Suprapubic skin (tissue), 4 donors: Measurements from ENCODE around the gene SLC5A3. TPM values are rescaled to one million over a fixed set of nuclear protein-coding genes. Genes with fewer than 3 reads are reported as not detected.

Source experiments
- DNase-seq, 2 donors: peaks; one replicate each; pipeline ENCODE4 v3.0.0-alpha.2; 2019; ENCODE audit warnings: low spot score in 2 of 2
- H3K27ac ChIP-seq: fragments of 200-600 bp; sonication (generic); one replicate; pipeline ENCODE4 v1.5.1; 2019
- H3K27me3 ChIP-seq: fragments of 200-600 bp; sonication (generic); one replicate; pipeline ENCODE4 v1.5.1; 2019
- H3K36me3 ChIP-seq: fragments of 200-600 bp; sonication (generic); one replicate; pipeline ENCODE4 v1.5.1; 2019
- H3K4me1 ChIP-seq: fragments of 200-600 bp; sonication (generic); one replicate; pipeline ENCODE4 v1.5.1; 2019
- H3K4me3 ChIP-seq: fragments of 200-600 bp; sonication (generic); one replicate; pipeline ENCODE4 v1.5.1; 2019; ENCODE audit warnings: mild to moderate bottlenecking
- H3K9me3 ChIP-seq: fragments of 200-600 bp; sonication (generic); one replicate; pipeline ENCODE4 v1.5.1; 2019
- CTCF ChIP-seq, 2 donors: fragments of 200-600 bp in 1 of 2; fragments of 450-650 bp in 1 of 2; sonication (generic) in 1 of 2; IDR thresholded peaks; one replicate each; pipeline ENCODE4 v1.5.1; 2016 to 2019; ENCODE audit warnings: antibody characterized with exemption in 2 of 2, mild to moderate bottlenecking in 1 of 2, moderate library complexity in 1 of 2
- EP300 ChIP-seq: sonication (generic); formaldehyde crosslinking; IDR thresholded peaks from one replicate; pipeline ENCODE4 v1.6.1; 2017; ENCODE audit warnings: antibody characterized with exemption
- POLR2A ChIP-seq, 2 donors: fragments of 450-650 bp; IDR thresholded peaks; one replicate each; pipeline ENCODE4 v1.6.1; 2017; ENCODE audit warnings: antibody characterized with exemption in 2 of 2, mild to moderate bottlenecking in 2 of 2, moderate library complexity in 2 of 2
- POLR2AphosphoS5 ChIP-seq, 3 donors: sonication (generic); formaldehyde crosslinking; IDR thresholded peaks; one replicate each; pipeline ENCODE4 v1.6.1; 2017; ENCODE audit warnings: antibody characterized with exemption in 3 of 3
- WGBS: methylation state at CpG from one replicate; pipeline ENCODE4 v1.1.5; 2018; 5-methylcytosine and 5-hydroxymethylcytosine counted together
- total RNA-seq, 4 donors: library from RNA; depleted of rRNA; stranded (reverse); fragments of >200 nt; gene quantifications; one replicate each; pipeline ENCODE4 v1.1.0, GENCODE V29; 2016

Gene SLC5A3
- total RNA-seq, 4 donors from 2014 or later: 35.8 to 58.1 (median 48.5) TPM

GRCh38 chr21:34085129-34085528, 11.8 kb downstream of the SLC5A3 start:
- WGBS: 84% methylated on average over 2 of the region's 2 CpGs
- H3K36me3 ChIP-seq: no peaks in the 10 kb centered on the region
- TF ChIP-seq POLR2AphosphoS5 (IDR thresholded peaks at IDR 0.05) (no peak), POLR2A (IDR thresholded peaks at IDR 0.05) (no peak), EP300 (no peak), CTCF (IDR thresholded peaks at IDR 0.05) (no peak)
- no peaks in the 10 kb centered on the region for H3K9me3 ChIP-seq
- no peak overlapping the region for H3K4me3 ChIP-seq
- no peak overlapping the region for H3K27ac ChIP-seq
- no peaks in the 10 kb centered on the region for H3K27me3 ChIP-seq
- H3K4me1 ChIP-seq: peaks cover 13% of the 10 kb centered on the region
- DNase-seq: no peak

GRCh38 chr21:34086887-34087306, 13.5 kb downstream of the SLC5A3 start:
- Histone ChIP-seq H3K4me3 (no peak overlapping the region), H3K27ac (no peak overlapping the region), H3K36me3 (no peaks in the 10 kb centered on the region), H3K9me3 (no peaks in the 10 kb centered on the region), H3K4me1 (peaks cover 11% of the 10 kb centered on the region), H3K27me3 (no peaks in the 10 kb centered on the region)
- WGBS: 63% methylated on average over 5 of the region's 5 CpGs
- no peak for DNase-seq
- no peak for TF ChIP-seq CTCF (IDR thresholded peaks at IDR 0.05)
- TF ChIP-seq POLR2A (IDR thresholded peaks at IDR 0.05): no peak
- TF ChIP-seq EP300: no peak
- TF ChIP-seq POLR2AphosphoS5 (IDR thresholded peaks at IDR 0.05): no peak

- Histone ChIP-seq H3K36me3 (no peaks in the 10 kb centered on the region), H3K4me3 (no peak overlapping the region), H3K4me1 (peaks cover 13% of the 10 kb centered on the region), H3K27me3 (no peaks in the 10 kb centered on the region), H3K9me3 (no peaks in the 10 kb centered on the region), H3K27ac (no peak overlapping the region)
- no peak for TF ChIP-seq POLR2AphosphoS5 (IDR thresholded peaks at IDR 0.05)
- TF ChIP-seq POLR2A (IDR thresholded peaks at IDR 0.05): no peak
- WGBS: 98% methylated on average over 3 of the region's 3 CpGs
- no peak for DNase-seq
Measured at GRCh38 chr21:34088752-34089151, 15.4 kb downstream of the SLC5A3 start.

GRCh38 chr21:34091032-34091431, 17.7 kb downstream of the SLC5A3 start:
- H3K36me3 ChIP-seq: peaks cover 13% of the 10 kb centered on the region
- H3K9me3 ChIP-seq: no peaks in the 10 kb centered on the region
- 78% methylated on average over 3 of the region's 4 CpGs for WGBS
- DNase-seq: no peak
- H3K27ac ChIP-seq: no peak overlapping the region
- no peaks in the 10 kb centered on the region for H3K27me3 ChIP-seq
- no peak overlapping the region for H3K4me3 ChIP-seq
- TF ChIP-seq POLR2AphosphoS5 (IDR thresholded peaks at IDR 0.05) (no peak), POLR2A (IDR thresholded peaks at IDR 0.05) (no peak), EP300 (no peak), CTCF (IDR thresholded peaks at IDR 0.05) (no peak)
- H3K4me1 ChIP-seq: peaks cover 13% of the 10 kb centered on the region

DNA sequence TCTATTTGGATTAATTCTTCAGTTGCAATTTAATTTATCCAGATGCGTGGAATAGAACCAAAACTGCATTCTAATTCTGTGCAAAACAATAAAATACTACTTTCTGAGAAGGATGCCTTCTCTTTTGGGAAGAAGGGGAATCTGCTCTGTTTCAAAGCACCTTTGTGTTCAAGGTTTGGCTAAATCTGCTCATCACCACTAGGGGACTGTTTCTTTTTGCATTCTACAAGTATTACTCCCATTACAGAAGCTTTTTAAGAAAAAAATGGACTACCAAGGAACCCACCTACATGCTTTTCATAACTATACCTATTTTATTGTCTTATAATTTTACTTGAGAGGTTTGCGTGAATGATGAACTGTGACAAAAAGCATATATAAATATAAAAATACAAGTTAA, 18.2 kb downstream of the SLC5A3 start:
- Histone ChIP-seq H3K27ac (no peak overlapping the region), H3K4me3 (no peak overlapping the region), H3K9me3 (no peaks in the 10 kb centered on the region), H3K27me3 (no peaks in the 10 kb centered on the region), H3K4me1 (peaks cover 13% of the 10 kb centered on the region), H3K36me3 (peaks cover 18% of the 10 kb centered on the region)
- TF ChIP-seq POLR2AphosphoS5 (IDR thresholded peaks at IDR 0.05): no peak
- no peak for TF ChIP-seq EP300
- no peak for TF ChIP-seq CTCF (IDR thresholded peaks at IDR 0.05)
- TF ChIP-seq POLR2A (IDR thresholded peaks at IDR 0.05): no peak
- no peak for DNase-seq
- WGBS: 96% methylated on average over 2 of the region's 2 CpGs
